ENCODE data around the gene ARHGEF28.

ARHGEF28 gene

GRCh38 chr5:73968729-73969128 is 342.7 kb downstream of the ARHGEF28 start:
- no peak for TF ChIP-seq CTCF (IDR thresholded peaks at IDR 0.05; ENCODE audit: insufficient read depth, missing control alignments)
- DNase-seq (ENCODE audit: insufficient read length, low spot score) = no peak
- no peak for FAIRE-seq

GRCh38 chr5:73969195-73970036 is 343.4 kb downstream of the ARHGEF28 start:
- TF ChIP-seq CTCF (IDR thresholded peaks at IDR 0.05; ENCODE audit: insufficient read depth, missing control alignments) = no peak

GRCh38 chr5:73971326-73971725 is 345.3 kb downstream of the ARHGEF28 start:
- no peak for TF ChIP-seq CTCF (IDR thresholded peaks at IDR 0.05; ENCODE audit: insufficient read depth, missing control alignments)
- DNase-seq (ENCODE audit: insufficient read length, low spot score) (no peak), FAIRE-seq (no peak)

More at GRCh38 chr5:73969195-73970036, 343.4 kb downstream of the ARHGEF28 start:
- DNase-seq (ENCODE audit: insufficient read length, low spot score) (no peak), FAIRE-seq (no peak)

DNA sequence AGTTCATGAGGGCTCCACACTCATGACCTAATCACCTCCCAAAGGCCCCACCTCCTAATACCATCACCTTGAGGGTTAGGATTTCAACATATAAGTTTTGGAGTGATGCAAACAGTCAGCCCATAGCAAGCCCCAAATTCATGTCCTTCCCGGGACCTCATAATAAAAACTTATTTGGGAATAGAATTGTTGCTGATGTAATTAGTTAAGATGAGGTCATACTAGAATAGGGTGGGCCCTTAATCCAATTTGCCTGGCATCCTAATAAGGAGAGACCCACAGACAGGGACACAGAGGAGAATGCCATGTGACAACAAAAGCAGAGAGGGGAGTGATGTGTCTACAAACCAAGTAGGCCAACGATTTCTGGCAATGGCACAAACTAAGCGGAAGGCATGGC is 347.1 kb downstream of the ARHGEF28 start:
- DNase-seq (ENCODE audit: insufficient read length, low spot score) (no peak), FAIRE-seq (no peak)
- TF ChIP-seq CTCF (IDR thresholded peaks at IDR 0.05; ENCODE audit: insufficient read depth, missing control alignments) = no peak

DNA sequence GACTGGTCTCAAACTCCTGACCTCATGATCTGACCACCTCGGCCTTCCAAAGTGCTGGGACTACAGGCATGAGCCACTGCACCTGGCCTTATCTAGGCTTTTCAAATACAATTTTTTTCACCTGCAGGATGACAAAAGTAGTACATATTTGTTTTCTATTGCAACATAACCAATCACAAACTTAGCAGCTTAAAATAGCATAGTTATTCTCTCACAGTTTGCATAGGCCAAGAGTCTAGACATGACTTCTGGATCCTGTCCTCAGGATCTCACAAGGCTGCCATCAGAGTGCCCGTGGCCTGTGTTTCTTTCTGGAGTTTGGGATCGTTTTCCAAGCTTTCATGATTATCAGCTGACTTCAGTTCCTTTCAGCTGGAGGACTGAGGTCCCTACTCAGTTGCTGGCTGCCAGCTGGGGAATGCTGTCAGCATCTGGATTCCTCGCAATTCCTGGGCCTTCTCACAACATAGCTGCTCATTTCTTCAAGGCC is 348.9 kb downstream of the ARHGEF28 start:
- DNase-seq (ENCODE audit: insufficient read length, low spot score) = no peak
- TF ChIP-seq CTCF (IDR thresholded peaks at IDR 0.05; ENCODE audit: insufficient read depth, missing control alignments) = no peak
- no peak for FAIRE-seq

- no peak for TF ChIP-seq CTCF (IDR thresholded peaks at IDR 0.05; ENCODE audit: insufficient read depth, missing control alignments)
- no peak for DNase-seq (ENCODE audit: insufficient read length, low spot score)
- peak; percentile 77 for FAIRE-seq
These were observed 349.8 kb downstream of the ARHGEF28 start for GRCh38 chr5:73975845-73976244.

GRCh38 chr5:73977146-73977545 is 351.1 kb downstream of the ARHGEF28 start:
- FAIRE-seq = no peak
- DNase-seq (ENCODE audit: insufficient read length, low spot score) = no peak
- no peak for TF ChIP-seq CTCF (IDR thresholded peaks at IDR 0.05; ENCODE audit: insufficient read depth, missing control alignments)

All from D721Med (cell line).